Measurements from ENCODE around the gene C12orf60.

The C12orf60 gene

GRCh38 chr12:14776236-14776961 is 27.1 kb upstream of the C12orf60 start:
- DNase-seq (ENCODE audit: low spot score): no peak

GRCh38 chr12:14777271-14777670 is 26.2 kb upstream of the C12orf60 start:
- no peak for DNase-seq (ENCODE audit: low spot score)

- no peak for DNase-seq (ENCODE audit: low spot score)
These were observed 23.6 kb upstream of the C12orf60 start for GRCh38 chr12:14779834-14780233.

DNA sequence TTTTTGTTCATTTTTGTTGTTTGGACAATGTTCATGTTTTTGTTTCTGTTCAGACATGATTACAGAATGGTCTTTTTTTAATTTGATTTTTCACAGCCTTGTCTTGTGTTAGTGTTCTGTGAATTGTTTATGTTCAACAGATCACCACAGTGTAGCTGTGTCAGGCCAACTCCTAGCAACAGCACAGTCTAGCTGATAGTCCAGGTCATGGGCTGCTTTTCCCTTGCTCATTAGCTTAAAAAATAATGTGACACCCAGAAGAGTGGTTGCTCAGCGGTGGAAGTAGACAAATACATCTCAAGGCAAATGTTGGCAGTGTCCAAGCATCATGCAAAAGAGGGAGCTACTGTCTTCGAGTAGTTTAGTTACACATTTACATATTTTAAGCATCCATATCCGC is 22.6 kb upstream of the C12orf60 start:
- no peak for DNase-seq (ENCODE audit: low spot score)

GRCh38 chr12:14781563-14781962 is 21.9 kb upstream of the C12orf60 start:
- DNase-seq (ENCODE audit: low spot score): no peak

DNA sequence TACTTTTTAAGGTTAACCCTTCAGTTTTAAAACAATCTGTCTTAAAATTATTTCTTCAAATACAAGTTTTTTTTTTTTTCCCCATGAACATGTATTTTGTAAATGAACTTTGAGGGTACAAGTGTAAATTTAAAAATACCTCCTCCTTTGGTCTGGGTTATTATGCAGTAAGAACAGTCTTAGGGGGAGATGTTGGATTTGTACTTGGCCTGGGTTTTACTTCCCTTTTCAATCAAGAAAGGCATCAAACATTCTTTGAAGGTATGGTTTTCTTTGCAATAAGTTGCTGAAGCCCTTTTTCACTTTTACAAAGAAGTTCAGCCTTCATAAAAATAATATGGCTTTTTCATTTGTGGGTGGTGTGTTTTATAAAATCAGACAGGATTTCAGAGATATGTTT is 20.7 kb upstream of the C12orf60 start:
- DNase-seq (ENCODE audit: low spot score): no peak

- no peak for DNase-seq (ENCODE audit: low spot score)
These were observed 19.0 kb upstream of the C12orf60 start for GRCh38 chr12:14784471-14784870.

GRCh38 chr12:14785568-14785967 is 17.9 kb upstream of the C12orf60 start:
- no peak for DNase-seq (ENCODE audit: low spot score)

- no peak for DNase-seq (ENCODE audit: low spot score)
These were observed 8.4 kb upstream of the C12orf60 start for GRCh38 chr12:14795028-14795448.

GRCh38 chr12:14802247-14802646 is 1.2 kb upstream of the C12orf60 start:
- no peak for DNase-seq (ENCODE audit: low spot score)

- no peak for DNase-seq (ENCODE audit: low spot score)
These were observed 804 bp upstream of the C12orf60 start for GRCh38 chr12:14802721-14803010.

DNA sequence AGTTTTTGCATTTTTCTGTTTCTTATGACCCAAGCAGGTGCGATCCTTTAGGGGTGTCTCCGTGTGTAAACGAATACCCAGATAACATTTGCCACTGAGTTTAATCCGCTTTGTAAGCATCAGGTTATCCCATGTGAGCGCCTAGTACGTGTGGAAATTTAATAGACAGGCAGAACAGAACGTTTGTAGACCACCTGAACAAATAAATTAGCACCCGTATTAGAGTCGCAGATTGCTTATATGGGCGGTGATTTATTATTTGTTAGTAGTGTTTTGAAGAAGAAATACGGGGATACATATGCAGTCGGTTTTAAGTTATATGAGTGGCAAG is 325 bp downstream of the C12orf60 start:
- DNase-seq (ENCODE audit: low spot score): no peak

- DNase-seq (ENCODE audit: low spot score): no peak
These were observed 6.9 kb downstream of the C12orf60 start for GRCh38 chr12:14810167-14810952.

GRCh38 chr12:14810953-14811483 is 7.5 kb downstream of the C12orf60 start:
- peak; percentile 22 for DNase-seq (ENCODE audit: low spot score)

- DNase-seq (ENCODE audit: low spot score): no peak
These were observed 8.0 kb downstream of the C12orf60 start for GRCh38 chr12:14811486-14811885.

DNA sequence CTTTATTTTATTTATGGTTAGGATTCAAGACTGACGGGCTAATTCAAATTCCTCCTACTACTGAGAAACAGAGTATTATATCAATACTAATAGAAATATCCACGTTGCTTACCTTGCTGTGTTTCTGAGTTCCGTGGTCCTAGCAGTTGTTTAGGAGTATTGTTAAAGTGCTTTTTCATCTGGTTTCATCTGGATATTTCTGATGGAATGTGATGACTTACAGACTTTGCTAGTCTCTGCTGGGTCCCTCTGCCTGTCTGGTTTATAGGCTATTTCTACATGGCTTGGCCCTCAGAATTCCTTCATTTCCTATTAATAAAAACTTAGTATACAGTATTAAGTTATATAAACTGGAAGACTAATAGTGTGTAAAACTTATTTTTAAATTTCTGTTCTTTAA is 10.5 kb downstream of the C12orf60 start, which contains the start of gene SMCO3:
Gene SMCO3 (minus strand): TSS at position 169 of the 400 bp plus-strand sequence. CDS start 7,502 bp downstream, outside the sequence.
- no peak for DNase-seq (ENCODE audit: low spot score)

DNA sequence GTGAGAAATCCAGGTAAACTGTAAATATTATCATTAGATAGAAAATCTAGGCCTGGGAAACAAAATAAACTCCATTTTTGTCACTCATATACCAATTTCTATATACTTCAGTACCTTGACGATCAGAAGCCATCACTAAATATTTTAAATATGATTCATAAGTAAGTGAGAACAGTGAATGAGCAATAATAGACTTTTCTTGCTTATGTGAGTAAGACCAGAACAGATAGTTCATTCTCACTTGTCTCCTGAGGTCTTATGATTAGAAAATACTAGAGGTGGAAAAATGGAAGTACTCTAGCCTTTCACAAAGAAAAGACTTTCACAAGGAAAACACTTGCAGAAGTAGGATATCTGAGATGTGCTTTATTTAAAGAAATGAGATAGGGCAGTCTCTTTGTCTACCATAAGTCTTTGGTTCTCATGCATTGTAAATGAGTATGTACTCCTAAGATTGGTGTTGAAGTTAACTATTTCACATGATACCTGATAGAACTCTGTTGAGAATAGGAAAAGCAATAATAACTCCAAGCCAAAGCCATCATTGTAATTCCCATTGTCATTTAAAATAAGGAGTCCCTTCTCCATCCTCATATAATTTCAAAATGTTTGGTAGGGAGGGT is 20.7 kb downstream of the C12orf60 start:
- DNase-seq (ENCODE audit: low spot score): no peak

- no peak for DNase-seq (ENCODE audit: low spot score)
These were observed 21.8 kb downstream of the C12orf60 start for GRCh38 chr12:14825256-14825655.

DNA sequence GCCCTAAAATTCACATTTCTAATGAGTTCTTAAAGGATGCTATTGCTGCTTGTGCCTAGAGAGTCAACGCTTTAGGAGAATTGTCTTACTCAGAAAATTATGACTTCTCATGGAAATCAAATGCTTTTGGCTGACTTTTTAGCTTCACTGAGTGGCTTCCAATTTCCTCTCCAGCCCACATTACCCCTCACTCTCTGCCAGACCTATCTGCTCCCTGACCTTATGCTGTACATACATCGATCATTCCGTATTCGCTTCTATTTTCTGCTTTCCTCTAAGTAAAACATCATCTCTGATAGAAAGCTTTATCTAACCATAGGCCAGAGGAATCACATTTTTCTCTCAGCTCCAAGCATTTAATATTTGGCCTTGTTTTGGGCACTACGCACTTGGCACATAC is 23.0 kb downstream of the C12orf60 start:
- no peak for DNase-seq (ENCODE audit: low spot score)

GRCh38 chr12:14827043-14827442 is 23.6 kb downstream of the C12orf60 start:
- DNase-seq (ENCODE audit: low spot score): no peak

- peak; percentile 36 for DNase-seq (ENCODE audit: low spot score)
These were observed 25.4 kb downstream of the C12orf60 start for GRCh38 chr12:14828892-14829291.

- DNase-seq (ENCODE audit: low spot score): no peak
These were observed 29.9 kb downstream of the C12orf60 start for GRCh38 chr12:14833336-14833735.

GRCh38 chr12:14833952-14834351 is 30.5 kb downstream of the C12orf60 start:
- DNase-seq (ENCODE audit: low spot score): no peak
